ENCODE results near the gene IFRD2.

- TF ChIP-seq, protein P1, sequence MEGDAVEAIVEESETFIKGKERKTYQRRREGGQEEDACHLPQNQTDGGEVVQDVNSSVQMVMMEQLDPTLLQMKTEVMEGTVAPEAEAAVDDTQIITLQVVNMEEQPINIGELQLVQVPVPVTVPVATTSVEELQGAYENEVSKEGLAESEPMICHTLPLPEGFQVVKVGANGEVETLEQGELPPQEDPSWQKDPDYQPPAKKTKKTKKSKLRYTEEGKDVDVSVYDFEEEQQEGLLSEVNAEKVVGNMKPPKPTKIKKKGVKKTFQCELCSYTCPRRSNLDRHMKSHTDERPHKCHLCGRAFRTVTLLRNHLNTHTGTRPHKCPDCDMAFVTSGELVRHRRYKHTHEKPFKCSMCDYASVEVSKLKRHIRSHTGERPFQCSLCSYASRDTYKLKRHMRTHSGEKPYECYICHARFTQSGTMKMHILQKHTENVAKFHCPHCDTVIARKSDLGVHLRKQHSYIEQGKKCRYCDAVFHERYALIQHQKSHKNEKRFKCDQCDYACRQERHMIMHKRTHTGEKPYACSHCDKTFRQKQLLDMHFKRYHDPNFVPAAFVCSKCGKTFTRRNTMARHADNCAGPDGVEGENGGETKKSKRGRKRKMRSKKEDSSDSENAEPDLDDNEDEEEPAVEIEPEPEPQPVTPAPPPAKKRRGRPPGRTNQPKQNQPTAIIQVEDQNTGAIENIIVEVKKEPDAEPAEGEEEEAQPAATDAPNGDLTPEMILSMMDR (IDR thresholded peaks at IDR 0.05), result peak; percentile 92 to 98 (median 96)
- no peak for TF ChIP-seq POLR2A (IDR thresholded peaks at IDR 0.05)
These were observed 46.3 kb downstream of the IFRD2 start for GRCh38 chr3:50245831-50246516.
